ENCODE results near the gene SLC35F2. TPM values are rescaled to one million over a fixed set of nuclear protein-coding genes. Genes with fewer than 3 reads are reported as not detected.

Gene SLC35F2
- total RNA-seq, 1 experiment from 2014 or later = 135 TPM

- H3K27me3 ChIP-seq (ENCODE audit: low read length) = no peaks in the 10 kb centered on the region
- peaks cover 97% of the 10 kb centered on the region for H3K79me2 ChIP-seq (ENCODE audit: low read length)
- no peak overlapping the region for H3K4me3 ChIP-seq (ENCODE audit: low read length)
- H4K20me1 ChIP-seq (ENCODE audit: insufficient read depth, low read depth, low read length) = peaks cover 17% of the 10 kb centered on the region; the same call in 1 of the 2 replicates
- no peaks in the 10 kb centered on the region for H3K36me3 ChIP-seq (ENCODE audit: insufficient read depth, low read length)
- peaks cover 6% of the 10 kb centered on the region for H3K4me1 ChIP-seq (ENCODE audit: low read length)
- no peak for DNase-seq
- no peak overlapping the region for H3K9ac ChIP-seq (ENCODE audit: low read length)
- no peak overlapping the region for H3K4me2 ChIP-seq (ENCODE audit: low read depth, low read length, poor library complexity, severe bottlenecking)
- no peak overlapping the region for H2AFZ ChIP-seq (ENCODE audit: low read length)
- no peak overlapping the region for H3K27ac ChIP-seq (ENCODE audit: low read length)
- no peaks in the 10 kb centered on the region for H3K9me2 ChIP-seq (replicated peaks; ENCODE audit: insufficient read depth, low read length)
- no peaks in the 10 kb centered on the region for H3K9me3 ChIP-seq (ENCODE audit: low read length)
These were observed 39.1 kb downstream of the SLC35F2 start for GRCh38 chr11:107819361-107820014.

- no peaks in the 10 kb centered on the region for H3K9me2 ChIP-seq (replicated peaks; ENCODE audit: insufficient read depth, low read length)
- DNase-seq = no peak
- H2AFZ ChIP-seq (ENCODE audit: low read length) = no peak overlapping the region
- H3K4me2 ChIP-seq (ENCODE audit: low read depth, low read length, poor library complexity, severe bottlenecking) = no peak overlapping the region
- H3K4me1 ChIP-seq (ENCODE audit: low read length) = no peaks in the 10 kb centered on the region
- H3K27me3 ChIP-seq (ENCODE audit: low read length) = no peaks in the 10 kb centered on the region
- H3K36me3 ChIP-seq (ENCODE audit: insufficient read depth, low read length) = peaks cover 5% of the 10 kb centered on the region; the same call in 1 of the 2 replicates
- H4K20me1 ChIP-seq (ENCODE audit: insufficient read depth, low read depth, low read length) = peaks cover 17% of the 10 kb centered on the region; the same call in 1 of the 2 replicates
- H3K9me3 ChIP-seq (ENCODE audit: low read length) = no peaks in the 10 kb centered on the region
- H3K27ac ChIP-seq (ENCODE audit: low read length) = no peak overlapping the region
- H3K79me2 ChIP-seq (ENCODE audit: low read length) = peaks cover 96% of the 10 kb centered on the region
- no peak overlapping the region for H3K9ac ChIP-seq (ENCODE audit: low read length)
- no peak overlapping the region for H3K4me3 ChIP-seq (ENCODE audit: low read length)
These were observed 40.1 kb downstream of the SLC35F2 start for GRCh38 chr11:107818491-107818890.

- no peaks in the 10 kb centered on the region for H3K9me2 ChIP-seq (replicated peaks; ENCODE audit: insufficient read depth, low read length)
- no peak overlapping the region for H2AFZ ChIP-seq (ENCODE audit: low read length)
- peaks cover 19% of the 10 kb centered on the region; the same call in 1 of the 2 replicates for H3K36me3 ChIP-seq (ENCODE audit: insufficient read depth, low read length)
- no peak overlapping the region for H3K9ac ChIP-seq (ENCODE audit: low read length)
- no peak overlapping the region for H3K27ac ChIP-seq (ENCODE audit: low read length)
- peaks cover 11% of the 10 kb centered on the region; the same call in 1 of the 2 replicates for H4K20me1 ChIP-seq (ENCODE audit: insufficient read depth, low read depth, low read length)
- no peaks in the 10 kb centered on the region for H3K4me1 ChIP-seq (ENCODE audit: low read length)
- H3K27me3 ChIP-seq (ENCODE audit: low read length) = no peaks in the 10 kb centered on the region
- no peak overlapping the region for H3K4me2 ChIP-seq (ENCODE audit: low read depth, low read length, poor library complexity, severe bottlenecking)
- no peak overlapping the region for H3K4me3 ChIP-seq (ENCODE audit: low read length)
- peaks cover 91% of the 10 kb centered on the region for H3K79me2 ChIP-seq (ENCODE audit: low read length)
- no peak for DNase-seq
- no peaks in the 10 kb centered on the region for H3K9me3 ChIP-seq (ENCODE audit: low read length)
These were observed 42.6 kb downstream of the SLC35F2 start for GRCh38 chr11:107816028-107816427.

GRCh38 chr11:107810875-107811274, 47.7 kb downstream of the SLC35F2 start:
- Histone ChIP-seq H2AFZ (ENCODE audit: low read length) (no peak overlapping the region), H3K27me3 (ENCODE audit: low read length) (no peaks in the 10 kb centered on the region), H3K9ac (ENCODE audit: low read length) (no peak overlapping the region), H3K9me3 (ENCODE audit: low read length) (no peaks in the 10 kb centered on the region), H3K4me1 (ENCODE audit: low read length) (no peaks in the 10 kb centered on the region), H3K27ac (ENCODE audit: low read length) (no peak overlapping the region), H4K20me1 (ENCODE audit: insufficient read depth, low read depth, low read length) (no peaks in the 10 kb centered on the region), H3K4me3 (ENCODE audit: low read length) (no peak overlapping the region), H3K79me2 (ENCODE audit: low read length) (peaks cover 74% of the 10 kb centered on the region), H3K9me2 (replicated peaks; ENCODE audit: insufficient read depth, low read length) (no peaks in the 10 kb centered on the region), H3K36me3 (ENCODE audit: insufficient read depth, low read length) (peaks cover 58% of the 10 kb centered on the region), H3K4me2 (ENCODE audit: low read depth, low read length, poor library complexity, severe bottlenecking) (no peak overlapping the region)
- DNase-seq = no peak

GRCh38 chr11:107808521-107808920, 50.1 kb downstream of the SLC35F2 start:
- no peak overlapping the region for H2AFZ ChIP-seq (ENCODE audit: low read length)
- peaks cover 73% of the 10 kb centered on the region for H3K36me3 ChIP-seq (ENCODE audit: insufficient read depth, low read length)

GRCh38 chr11:107804971-107805370, 53.6 kb downstream of the SLC35F2 start:
- Histone ChIP-seq H4K20me1 (ENCODE audit: insufficient read depth, low read depth, low read length) (no peaks in the 10 kb centered on the region), H3K27ac (ENCODE audit: low read length) (no peak overlapping the region), H2AFZ (ENCODE audit: low read length) (no peak overlapping the region), H3K79me2 (ENCODE audit: low read length) (peaks cover 31% of the 10 kb centered on the region), H3K9ac (ENCODE audit: low read length) (no peak overlapping the region), H3K27me3 (ENCODE audit: low read length) (no peaks in the 10 kb centered on the region), H3K36me3 (ENCODE audit: insufficient read depth, low read length) (peaks cover 66% of the 10 kb centered on the region), H3K4me3 (ENCODE audit: low read length) (no peak overlapping the region), H3K9me2 (replicated peaks; ENCODE audit: insufficient read depth, low read length) (no peaks in the 10 kb centered on the region), H3K4me1 (ENCODE audit: low read length) (no peaks in the 10 kb centered on the region), H3K9me3 (ENCODE audit: low read length) (no peaks in the 10 kb centered on the region), H3K4me2 (ENCODE audit: low read depth, low read length, poor library complexity, severe bottlenecking) (no peak overlapping the region)
- DNase-seq = no peak

More at GRCh38 chr11:107808521-107808920, 50.1 kb downstream of the SLC35F2 start:
- no peaks in the 10 kb centered on the region for H3K9me3 ChIP-seq (ENCODE audit: low read length)
- H3K79me2 ChIP-seq (ENCODE audit: low read length) = peaks cover 61% of the 10 kb centered on the region
- no peaks in the 10 kb centered on the region for H4K20me1 ChIP-seq (ENCODE audit: insufficient read depth, low read depth, low read length)
- DNase-seq = no peak
- no peak overlapping the region for H3K27ac ChIP-seq (ENCODE audit: low read length)
- no peaks in the 10 kb centered on the region for H3K27me3 ChIP-seq (ENCODE audit: low read length)
- no peaks in the 10 kb centered on the region for H3K9me2 ChIP-seq (replicated peaks; ENCODE audit: insufficient read depth, low read length)
- no peak overlapping the region for H3K9ac ChIP-seq (ENCODE audit: low read length)
- no peak overlapping the region for H3K4me3 ChIP-seq (ENCODE audit: low read length)
- no peaks in the 10 kb centered on the region for H3K4me1 ChIP-seq (ENCODE audit: low read length)
- no peak overlapping the region for H3K4me2 ChIP-seq (ENCODE audit: low read depth, low read length, poor library complexity, severe bottlenecking)

- Histone ChIP-seq H3K9ac (ENCODE audit: low read length) (no peak overlapping the region), H3K4me1 (ENCODE audit: low read length) (no peaks in the 10 kb centered on the region), H4K20me1 (ENCODE audit: insufficient read depth, low read depth, low read length) (no peaks in the 10 kb centered on the region), H3K27me3 (ENCODE audit: low read length) (no peaks in the 10 kb centered on the region), H3K79me2 (ENCODE audit: low read length) (peaks cover 27% of the 10 kb centered on the region), H3K36me3 (ENCODE audit: insufficient read depth, low read length) (peaks cover 61% of the 10 kb centered on the region), H3K9me2 (replicated peaks; ENCODE audit: insufficient read depth, low read length) (no peaks in the 10 kb centered on the region), H3K4me3 (ENCODE audit: low read length) (no peak overlapping the region), H3K9me3 (ENCODE audit: low read length) (no peaks in the 10 kb centered on the region), H3K4me2 (ENCODE audit: low read depth, low read length, poor library complexity, severe bottlenecking) (no peak overlapping the region), H2AFZ (ENCODE audit: low read length) (no peak overlapping the region), H3K27ac (ENCODE audit: low read length) (no peak overlapping the region)
- no peak for DNase-seq
These were observed 54.4 kb downstream of the SLC35F2 start for GRCh38 chr11:107804211-107804610.

GRCh38 chr11:107801641-107802040, 56.9 kb downstream of the SLC35F2 start:
- H3K9ac ChIP-seq (ENCODE audit: low read length) = no peak overlapping the region
- H3K36me3 ChIP-seq (ENCODE audit: insufficient read depth, low read length) = peaks cover 62% of the 10 kb centered on the region
- H2AFZ ChIP-seq (ENCODE audit: low read length) = no peak overlapping the region
- H3K4me3 ChIP-seq (ENCODE audit: low read length) = no peak overlapping the region
- H3K9me2 ChIP-seq (replicated peaks; ENCODE audit: insufficient read depth, low read length) = no peaks in the 10 kb centered on the region
- no peaks in the 10 kb centered on the region for H3K27me3 ChIP-seq (ENCODE audit: low read length)
- H3K79me2 ChIP-seq (ENCODE audit: low read length) = peaks cover 30% of the 10 kb centered on the region
- H3K9me3 ChIP-seq (ENCODE audit: low read length) = no peaks in the 10 kb centered on the region
- no peak overlapping the region for H3K4me2 ChIP-seq (ENCODE audit: low read depth, low read length, poor library complexity, severe bottlenecking)
- H3K27ac ChIP-seq (ENCODE audit: low read length) = no peak overlapping the region
- H4K20me1 ChIP-seq (ENCODE audit: insufficient read depth, low read depth, low read length) = no peaks in the 10 kb centered on the region
- no peak for DNase-seq
- H3K4me1 ChIP-seq (ENCODE audit: low read length) = no peaks in the 10 kb centered on the region
